DOHH2 (cell line): ENCODE measurements around the gene NMUR1.

Experiments used
- H3F3A ChIP-seq: fragments of 200-600 bp; sonication (generic), shearing (Covaris generic); 2 replicates; pipeline ENCODE4 v1.6.0; 2016; ENCODE audit warnings: antibody characterized with exemption, mild to moderate bottlenecking; ENCODE audit not compliant: control insufficient read depth, insufficient read depth
- H3K27ac ChIP-seq: fragments of 200-600 bp; sonication (generic); 2 replicates; pipeline ENCODE4 v1.5.1; 2014; ENCODE audit warnings: low read depth, mild to moderate bottlenecking, low read length, moderate library complexity
- H3K27me3 ChIP-seq: fragments of 200-600 bp; sonication (generic); 2 replicates; pipeline ENCODE4 v1.6.1; 2014; ENCODE audit warnings: mild to moderate bottlenecking, low read length, mixed read lengths; ENCODE audit not compliant: control insufficient read depth
- H3K36me3 ChIP-seq: fragments of 200-600 bp; sonication (generic); 2 replicates; pipeline ENCODE4 v1.6.1; 2014; ENCODE audit warnings: mild to moderate bottlenecking, low read length, moderate library complexity, mixed read lengths; ENCODE audit not compliant: control insufficient read depth
- H3K4me1 ChIP-seq: fragments of 200-600 bp; sonication (generic); 2 replicates; pipeline ENCODE4 v1.6.1; 2014; ENCODE audit warnings: mild to moderate bottlenecking, low read length, mixed read lengths; ENCODE audit not compliant: control insufficient read depth
- H3K4me2 ChIP-seq: fragments of 200-600 bp; sonication (generic); 2 replicates; pipeline ENCODE4 v1.6.0; 2014; ENCODE audit warnings: mild to moderate bottlenecking, low read length, moderate library complexity
- H3K4me3 ChIP-seq: fragments of 200-600 bp; sonication (generic); 2 replicates; pipeline ENCODE4 v1.5.1; 2014; ENCODE audit warnings: mild to moderate bottlenecking, low read length, mixed read lengths
- H3K79me2 ChIP-seq: fragments of 200-600 bp; sonication (generic); 2 replicates; pipeline ENCODE4 v1.6.1; 2014; ENCODE audit warnings: mild to moderate bottlenecking, low read length, mixed read lengths; ENCODE audit not compliant: control insufficient read depth
- H3K9me2 ChIP-seq: fragments of 200-600 bp; sonication (generic); replicated peaks from 2 replicates; pipeline ENCODE4 v1.6.1; 2014; ENCODE audit warnings: mild to moderate bottlenecking, low read length, mixed read lengths; ENCODE audit not compliant: control insufficient read depth
- H3K9me3 ChIP-seq: fragments of 200-600 bp; sonication (generic); 2 replicates; pipeline ENCODE4 v1.6.1; 2014; ENCODE audit warnings: antibody characterized with exemption, low read length, mixed read lengths; ENCODE audit not compliant: control insufficient read depth, insufficient read depth
- H4K20me1 ChIP-seq: fragments of 200-600 bp; sonication (generic); 2 replicates; pipeline ENCODE4 v1.6.0; 2014; ENCODE audit warnings: low read depth, mild to moderate bottlenecking, antibody characterized with exemption, low read length, moderate library complexity; ENCODE audit not compliant: control insufficient read depth, insufficient read depth
- CTCF ChIP-seq: fragments of 200-600 bp; sonication (generic); IDR thresholded peaks from one replicate; pipeline ENCODE4 v1.5.1; 2014; ENCODE audit warnings: antibody characterized with exemption, mild to moderate bottlenecking, low read depth, low read length; ENCODE audit not compliant: poor library complexity, severe bottlenecking
- EZH2phosphoT487 ChIP-seq: fragments of 200-600 bp; sonication (generic); IDR thresholded peaks from 2 replicates; pipeline ENCODE4 v1.6.1; 2017; ENCODE audit warnings: borderline replicate concordance, mild to moderate bottlenecking, antibody characterized with exemption, low read length, moderate library complexity, mixed read lengths

Gene NMUR1

GRCh38 chr2:231502596-231502995 lies 27.6 kb downstream of the NMUR1 start:
- Histone ChIP-seq H3F3A (no peaks in the 10 kb centered on the region), H4K20me1 (no peaks in the 10 kb centered on the region)
- TF ChIP-seq CTCF (no peak), EZH2phosphoT487 (no peak)

DNA sequence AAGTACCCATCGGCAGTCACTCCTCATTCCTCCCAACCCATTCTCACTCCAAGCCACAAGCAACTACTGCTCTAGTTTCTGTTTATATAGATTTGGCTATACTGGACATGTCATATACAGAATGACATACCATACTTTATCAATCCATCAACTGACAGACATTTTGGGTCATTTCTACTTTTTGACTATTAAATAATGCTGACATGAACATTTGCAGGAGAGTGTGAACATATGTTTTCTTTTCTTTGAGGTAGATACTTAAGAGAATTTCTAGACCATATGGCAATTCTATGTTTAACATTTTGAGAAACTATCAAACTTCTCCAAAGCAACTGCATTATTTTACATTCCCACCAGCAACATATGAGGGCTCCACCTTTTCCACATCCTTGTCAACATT lies 32.6 kb downstream of the NMUR1 start:
- Histone ChIP-seq H3K4me3 (no peak overlapping the region), H3K4me2 (no peak overlapping the region), H4K20me1 (no peaks in the 10 kb centered on the region), H3K79me2 (no peaks in the 10 kb centered on the region), H3F3A (peaks cover 12% of the 10 kb centered on the region; the same call in 1 of the 2 replicates), H3K36me3 (peaks cover 5% of the 10 kb centered on the region), H3K9me2 (no peaks in the 10 kb centered on the region), H3K9me3 (no peaks in the 10 kb centered on the region), H3K4me1 (no peaks in the 10 kb centered on the region), H3K27ac (no peak overlapping the region), H3K27me3 (no peaks in the 10 kb centered on the region)
- no peak for TF ChIP-seq CTCF
- TF ChIP-seq EZH2phosphoT487, result no peak

More at GRCh38 chr2:231502596-231502995, 27.6 kb downstream of the NMUR1 start:
- Histone ChIP-seq H3K79me2 (no peaks in the 10 kb centered on the region), H3K27me3 (no peaks in the 10 kb centered on the region), H3K4me2 (no peak overlapping the region), H3K9me3 (no peaks in the 10 kb centered on the region), H3K27ac (no peak overlapping the region), H3K9me2 (no peaks in the 10 kb centered on the region), H3K4me1 (no peaks in the 10 kb centered on the region), H3K4me3 (no peak overlapping the region), H3K36me3 (peaks cover 24% of the 10 kb centered on the region)

DNA sequence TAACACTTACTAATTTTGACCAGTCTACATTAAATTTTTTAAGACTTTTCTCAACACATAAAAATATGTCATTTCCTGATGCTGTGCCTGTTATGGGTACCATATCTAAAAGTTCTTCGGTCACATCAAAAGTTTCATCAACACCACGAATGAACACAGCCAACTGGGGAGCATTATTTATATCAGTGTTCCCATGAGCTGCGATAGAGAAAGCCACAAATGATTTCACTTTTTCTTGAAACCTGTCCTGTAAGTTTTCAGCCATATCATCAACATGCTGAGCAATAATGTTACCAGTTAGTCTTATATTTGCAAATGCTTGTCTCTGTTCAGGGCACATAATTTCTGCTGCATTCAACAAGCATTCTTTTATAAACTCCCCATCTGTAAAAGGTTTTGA lies 35.6 kb downstream of the NMUR1 start:
- TF ChIP-seq CTCF (no peak), EZH2phosphoT487 (no peak)
- Histone ChIP-seq H3K4me1 (no peaks in the 10 kb centered on the region), H3K79me2 (no peaks in the 10 kb centered on the region), H3K27ac (no peak overlapping the region), H3K27me3 (no peaks in the 10 kb centered on the region), H3K4me3 (no peak overlapping the region), H3K4me2 (no peak overlapping the region), H3K9me3 (no peaks in the 10 kb centered on the region), H3F3A (peaks cover 12% of the 10 kb centered on the region; the same call in 1 of the 2 replicates), H3K9me2 (no peaks in the 10 kb centered on the region), H4K20me1 (no peaks in the 10 kb centered on the region), H3K36me3 (no peaks in the 10 kb centered on the region)
